ENCODE data around the gene KRIT1. TPM values are rescaled to one million over a fixed set of nuclear protein-coding genes. Genes with fewer than 3 reads are reported as not detected.
"Not testable (repeated sequence)": the region's sequence is repeated elsewhere in the genome, so short reads cannot be mapped to it uniquely, and the experiment has no call there.

The KRIT1 gene
- polyA plus RNA-seq, 6 donors from 2014 or later = 14.5 to 23.8 (median 19.6) TPM

- H3K4me1 Mint-ChIP-seq; H3K36me3 Mint-ChIP-seq; DNase-seq; H3K27ac Mint-ChIP-seq; H3K4me3 Mint-ChIP-seq; ATAC-seq (ENCODE audit: low read depth in 2 of 2): not testable (repeated sequence)
- Mint-ChIP-seq H3K9me3 (peaks cover 0 to 13% (median 12%) of the 10 kb centered on the region in 7 donors), H3K27me3 (peaks cover 7 to 17% (median 9%) of the 10 kb centered on the region in 3 donors)
These were observed 76.2 kb downstream of the KRIT1 start for GRCh38 chr7:92169529-92169928.

GRCh38 chr7:92161271-92161670 lies 84.4 kb downstream of the KRIT1 start:
- DNase-seq (no peak), ATAC-seq (ENCODE audit: low read depth in 2 of 2) (no peak)
- Mint-ChIP-seq H3K4me3 (no peak overlapping the region), H3K4me1 (peaks cover 0 to 6% (median 0%) of the 10 kb centered on the region in 3 donors), H3K27me3 (peaks cover 0 to 14% (median 5%) of the 10 kb centered on the region in 3 donors), H3K9me3 (no peaks in the 10 kb centered on the region), H3K27ac (no peak overlapping the region), H3K36me3 (no peaks in the 10 kb centered on the region)

DNA sequence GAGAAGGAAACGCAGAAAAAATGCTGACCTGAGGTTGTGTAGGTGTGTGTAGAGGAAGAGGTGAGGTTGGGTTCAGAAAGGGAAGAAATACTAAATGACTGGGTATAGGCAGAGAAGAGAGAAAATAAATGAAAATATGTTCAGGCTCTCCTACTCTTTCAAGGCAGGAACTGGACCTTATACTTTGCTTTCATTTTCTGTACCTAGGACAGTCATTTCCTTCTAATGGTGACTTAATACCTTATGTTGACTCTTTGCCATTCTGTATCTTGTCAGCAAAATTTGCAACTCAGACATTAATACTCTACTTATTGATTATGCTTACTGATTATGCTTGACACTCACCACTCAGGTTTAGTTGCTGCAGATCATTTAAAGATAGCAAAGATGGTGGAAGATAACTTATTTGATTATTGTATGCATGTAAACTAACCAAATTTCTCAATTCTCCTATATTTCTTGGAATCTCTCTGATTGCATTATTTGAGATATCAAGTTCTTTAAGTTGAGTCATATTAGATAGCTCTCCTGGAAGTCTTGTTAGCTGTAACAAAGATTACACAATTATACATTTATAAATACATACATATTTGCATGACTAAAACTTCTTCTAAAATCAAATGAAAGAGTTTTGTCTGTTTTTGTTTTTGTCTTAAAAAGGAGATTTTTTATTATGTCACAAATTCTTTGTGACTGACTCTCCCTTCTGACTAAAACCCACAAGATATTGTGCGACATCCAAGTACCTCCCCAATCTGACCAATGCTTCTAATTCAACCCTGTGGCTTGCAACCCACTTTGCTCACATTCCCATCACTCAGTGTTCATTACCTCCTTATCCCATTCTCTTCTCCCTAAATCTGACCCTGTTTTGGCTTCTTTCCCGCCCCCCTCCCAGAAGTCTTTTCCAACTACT lies 86.8 kb downstream of the KRIT1 start:
- Mint-ChIP-seq H3K4me3 (no peak overlapping the region), H3K27me3 (peaks cover 5 to 14% (median 5%) of the 10 kb centered on the region in 3 donors), H3K36me3 (no peaks in the 10 kb centered on the region), H3K4me1 (peaks cover 0 to 6% (median 0%) of the 10 kb centered on the region in 3 donors), H3K27ac (no peak overlapping the region), H3K9me3 (no peaks in the 10 kb centered on the region)
- DNase-seq = no peak
- ATAC-seq (ENCODE audit: low read depth in 2 of 2) = no peak

DNA sequence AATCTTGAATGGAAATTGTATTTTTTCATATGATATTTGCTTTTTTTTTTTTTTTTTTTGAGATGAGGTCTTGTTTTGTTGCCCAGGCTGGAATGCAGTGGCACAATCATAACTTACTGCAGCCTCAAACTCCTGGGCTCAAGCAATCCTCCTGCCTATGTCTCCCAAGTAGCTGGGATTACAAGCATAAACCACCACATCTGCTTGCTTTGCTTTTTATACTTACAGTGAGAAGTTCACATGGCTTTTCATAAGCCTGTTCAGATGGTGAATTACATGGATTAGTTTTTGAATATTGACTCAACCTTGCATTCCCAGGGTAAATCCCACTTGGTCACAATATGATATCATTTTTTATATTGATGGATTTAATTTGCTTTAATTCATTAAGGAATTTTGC lies 88.7 kb downstream of the KRIT1 start:
- Mint-ChIP-seq H3K27me3 (peaks cover 0 to 7% (median 5%) of the 10 kb centered on the region in 3 donors), H3K4me3 (peak overlapping the region in 1 of 8 donors; percentile 29), H3K36me3 (no peaks in the 10 kb centered on the region), H3K4me1 (peaks cover 0 to 6% (median 0%) of the 10 kb centered on the region in 3 donors), H3K9me3 (no peaks in the 10 kb centered on the region), H3K27ac (no peak overlapping the region)
- DNase-seq (no peak), ATAC-seq (ENCODE audit: low read depth in 2 of 2) (no peak)

GRCh38 chr7:92155108-92155739 lies 90.5 kb downstream of the KRIT1 start:
- peaks cover 0 to 5% (median 0%) of the 10 kb centered on the region in 3 donors for H3K27me3 Mint-ChIP-seq
- peaks cover 0 to 6% (median 0%) of the 10 kb centered on the region in 3 donors for H3K4me1 Mint-ChIP-seq

DNA sequence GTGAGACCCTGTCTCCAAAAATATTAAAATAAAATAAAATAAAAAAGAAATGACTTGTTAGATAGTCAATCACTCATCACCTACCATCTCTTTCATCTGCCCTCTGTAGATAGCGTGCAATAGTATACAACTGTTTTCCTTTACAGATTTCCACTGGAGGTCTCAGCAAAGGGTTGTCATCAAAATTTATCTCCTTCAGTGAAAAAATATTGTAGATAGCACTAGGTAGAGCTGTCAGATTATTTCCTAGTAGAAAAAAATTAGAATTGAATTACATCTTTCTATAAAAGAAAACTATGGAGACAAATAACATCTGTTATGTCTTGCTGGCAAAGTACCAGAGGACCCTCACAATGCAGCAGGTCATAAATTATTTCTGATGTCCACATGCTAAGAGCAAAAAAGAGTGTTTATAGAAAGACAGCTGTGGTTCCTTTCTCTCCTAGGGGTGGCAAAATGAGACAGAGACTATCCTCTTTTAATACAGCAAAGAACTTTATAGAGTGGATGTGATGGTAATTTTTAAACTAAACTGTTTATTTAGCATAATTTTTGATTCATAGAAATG lies 95.2 kb downstream of the KRIT1 start:
- ATAC-seq (ENCODE audit: low read depth in 2 of 2) (no peak), DNase-seq (no peak)
- Mint-ChIP-seq H3K36me3 (no peaks in the 10 kb centered on the region), H3K4me3 (no peak overlapping the region), H3K27ac (no peak overlapping the region), H3K27me3 (no peaks in the 10 kb centered on the region), H3K9me3 (no peaks in the 10 kb centered on the region), H3K4me1 (no peaks in the 10 kb centered on the region)

More at GRCh38 chr7:92155108-92155739, 90.5 kb downstream of the KRIT1 start:
- DNase-seq (no peak), ATAC-seq (ENCODE audit: low read depth in 2 of 2) (no peak)
- Mint-ChIP-seq H3K27ac (no peak overlapping the region), H3K4me3 (no peak overlapping the region), H3K9me3 (no peaks in the 10 kb centered on the region), H3K36me3 (no peaks in the 10 kb centered on the region)

GRCh38 chr7:92149736-92150239 lies 95.9 kb downstream of the KRIT1 start:
- H3K27ac Mint-ChIP-seq = no peak overlapping the region

More at GRCh38 chr7:92149736-92150239, 95.9 kb downstream of the KRIT1 start:
- Mint-ChIP-seq H3K4me3 (no peak overlapping the region), H3K36me3 (no peaks in the 10 kb centered on the region), H3K9me3 (no peaks in the 10 kb centered on the region), H3K4me1 (no peaks in the 10 kb centered on the region), H3K27me3 (no peaks in the 10 kb centered on the region)
- no peak for DNase-seq
- ATAC-seq (ENCODE audit: low read depth in 2 of 2) = no peak

Other genes starting within 250 kb of the KRIT1 start
- 10 to 100 TPM in 5 of 6 donors, 1 to 10 TPM in 1; 9.1 to 28.8 (median 15.6) TPM for gene CYP51A1, start 111.4 kb downstream of the KRIT1 start, polyA plus RNA-seq (ENCODE audit: low read depth in 6 of 6)
- not detected for gene LRRD1, start 66.8 kb downstream of the KRIT1 start, polyA plus RNA-seq (ENCODE audit: low read depth in 6 of 6)
- 10 to 100 TPM in 3 of 6 donors, 1 to 10 TPM in 3; 5.2 to 15.4 (median 9.8) TPM for gene ANKIB1, start 60 bp upstream of the KRIT1 start, polyA plus RNA-seq (ENCODE audit: low read depth in 6 of 6)
- 10 to 100 TPM; 13.7 to 21.6 (median 15.1) TPM for gene GATAD1, start 201.6 kb upstream of the KRIT1 start, polyA plus RNA-seq (ENCODE audit: low read depth in 6 of 6)
- under 1 TPM in 2 of 6 donors, not detected in 4; 0.11 to 0.31 TPM for gene ERVW-1, start 232.0 kb upstream of the KRIT1 start, polyA plus RNA-seq (ENCODE audit: low read depth in 6 of 6)